Testis (tissue), 2 donors: Measurements from ENCODE around the gene ZC3H12D.

ENCODE experiments used
- CTCF ChIP-seq, 3 experiments: fragments of 450-650 bp in 2 of 3; fragments of 200-600 bp in 1 of 3; sonication (generic) in 1 of 3; IDR thresholded peaks; one replicate each; pipeline ENCODE4 v1.5.1; 2016 to 2019; ENCODE audit warnings: antibody characterized with exemption in 3 of 3, mild to moderate bottlenecking in 2 of 3, moderate library complexity in 1 of 3
- POLR2A ChIP-seq: fragments of 450-650 bp; IDR thresholded peaks from one replicate; pipeline ENCODE4 v1.6.1; 2017; ENCODE audit warnings: antibody characterized with exemption, mild to moderate bottlenecking, moderate library complexity

- TF ChIP-seq CTCF (IDR thresholded peaks at IDR 0.05) = no peak
- no peak for TF ChIP-seq POLR2A
Observed at GRCh38 chr6:149493761-149494320, 9.0 kb upstream of the ZC3H12D start.
